Endothelial cell of umbilical vein (primary cell): Measurements from ENCODE around the gene PCDHGA1. TPM values are rescaled to one million over a fixed set of nuclear protein-coding genes. Genes with fewer than 3 reads are reported as not detected.

Experiments
- BruUV-seq: library from RNA; stranded (reverse); fragments of 400-500 nt; replicated peaks from 2 replicates; lab custom pipeline; 2021; lab: Mats Ljungman, UMichigan
- CTCF ChIA-PET: fragments of 300-600, 350-600 bp; sonication (Branson Sonifier 250); formaldehyde crosslinking; loops from one replicate; lab custom pipeline; 2021; ENCODE audit warnings: antibody characterized with exemption, inconsistent platforms; lab: Charles Lee
- POLR2A ChIA-PET: fragments of 300-600, 350-600 bp; sonication (Branson Sonifier 250); formaldehyde crosslinking; loops from one replicate; lab custom pipeline; 2021; ENCODE audit warnings: antibody characterized with exemption, inconsistent platforms; lab: Charles Lee
- DNase-seq: peaks from one replicate; pipeline ENCODE4 v3.0.0-alpha.2; 2011; ENCODE audit warnings: low read depth, low spot score
- FAIRE-seq: peaks from 2 replicates; lab custom pipeline; 2011; peaks lifted over from hg19 to GRCh38; lab: Jason Lieb, UNC
- H2AFZ ChIP-seq: 2 replicates; pipeline ENCODE4 v1.6.0; 2012; ENCODE audit warnings: low read depth, low read length, control low read depth, inconsistent platforms
- H3K27ac ChIP-seq: 2 replicates; pipeline ENCODE4 v1.5.1; 2011; ENCODE audit warnings: low read depth, mild to moderate bottlenecking, control low read depth, low read length, moderate library complexity; ENCODE audit not compliant: insufficient read depth
- H3K27me3 ChIP-seq, 2 experiments: 2 replicates each; pipeline versions ENCODE4 v1.6.0 to v1.6.1; 2011; ENCODE audit warnings: low read length in 2 of 2, mixed read lengths in 1 of 2; ENCODE audit not compliant: control insufficient read depth in 2 of 2, insufficient read depth in 2 of 2
- H3K36me3 ChIP-seq, 2 experiments: 2 replicates in 1 of 2; 3 replicates in 1 of 2; pipeline ENCODE4 v1.5.1; 2011; ENCODE audit warnings: low read length in 2 of 2, mild to moderate bottlenecking in 1 of 2, moderate library complexity in 1 of 2; ENCODE audit not compliant: control insufficient read depth in 2 of 2, insufficient read depth in 2 of 2; ENCODE audit errors: extremely low read depth in 1 of 2
- H3K4me1 ChIP-seq: 3 replicates; pipeline ENCODE4 v1.5.1; 2011; ENCODE audit warnings: mild to moderate bottlenecking, low read length; ENCODE audit not compliant: control insufficient read depth, insufficient read depth; ENCODE audit errors: extremely low read depth
- H3K4me2 ChIP-seq: 2 replicates; pipeline ENCODE4 v1.6.1; 2011; ENCODE audit warnings: low read length, control low read depth, mixed read lengths; ENCODE audit not compliant: insufficient read depth
- H3K4me3 ChIP-seq, 3 experiments: fragments of 200-600 bp in 1 of 3; sonication (generic), shearing (Covaris generic) in 1 of 3; replicated peaks in 1 of 3; 2 replicates each; pipeline ENCODE4 v1.5.1; 2011 to 2016; ENCODE audit warnings: control low read depth in 3 of 3, low read length in 3 of 3, mild to moderate bottlenecking in 2 of 3, inconsistent platforms in 1 of 3, low read depth in 1 of 3, moderate library complexity in 1 of 3; ENCODE audit not compliant: insufficient read depth in 1 of 3
- H3K79me2 ChIP-seq: 2 replicates; pipeline ENCODE4 v1.6.0; 2012; ENCODE audit warnings: low read length, inconsistent platforms; ENCODE audit not compliant: control insufficient read depth, insufficient read depth
- H3K9ac ChIP-seq: replicated peaks from 2 replicates; pipeline ENCODE3; 2011; ENCODE audit warnings: low read length, control low read depth; ENCODE audit not compliant: insufficient read depth; ENCODE audit errors: extremely low read depth
- H3K9me1 ChIP-seq: replicated peaks from 3 replicates; pipeline ENCODE4 v1.6.0; 2011; ENCODE audit warnings: mild to moderate bottlenecking, low read length; ENCODE audit not compliant: control insufficient read depth, insufficient read depth; ENCODE audit errors: extremely low read depth
- H3K9me3 ChIP-seq: replicated peaks from 2 replicates; pipeline ENCODE4 v1.5.1; 2012; ENCODE audit warnings: low read length, inconsistent platforms; ENCODE audit not compliant: control insufficient read depth, insufficient read depth
- H4K20me1 ChIP-seq: replicated peaks from 2 replicates; pipeline ENCODE3; 2011; ENCODE audit warnings: mild to moderate bottlenecking, low read length; ENCODE audit not compliant: control insufficient read depth, insufficient read depth; ENCODE audit errors: extremely low read depth
- CTCF ChIP-seq, 2 donors: IDR thresholded peaks; 1 replicate in 1 of 2; 2 replicates in 1 of 2; pipeline ENCODE4 v1.5.1; 2011; ENCODE audit warnings: low read length in 2 of 2, mild to moderate bottlenecking in 2 of 2, moderate library complexity in 2 of 2, control low read depth in 1 of 2, inconsistent platforms in 1 of 2, low read depth in 1 of 2; ENCODE audit not compliant: insufficient read depth in 1 of 2; ENCODE audit errors: extremely low read depth in 1 of 2
- EZH2 ChIP-seq: IDR thresholded peaks from 2 replicates; pipeline ENCODE4 v1.6.1; 2012; ENCODE audit warnings: borderline replicate concordance, low read depth, mild to moderate bottlenecking, moderate library complexity, low read length, inconsistent platforms; ENCODE audit not compliant: severe bottlenecking
- FOS ChIP-seq: IDR thresholded peaks from 2 replicates; pipeline ENCODE4 v1.6.1; 2011; ENCODE audit warnings: mild to moderate bottlenecking, low read length, moderate library complexity, borderline replicate concordance; ENCODE audit not compliant: insufficient read depth
- GATA2 ChIP-seq: IDR thresholded peaks from 2 replicates; pipeline ENCODE4 v1.7.0; 2011; ENCODE audit warnings: low read depth, mild to moderate bottlenecking, moderate library complexity, mixed read lengths, low read length; ENCODE audit not compliant: insufficient read length, insufficient read depth
- JUN ChIP-seq: IDR thresholded peaks from 2 replicates; pipeline ENCODE4 v1.6.1; 2011; ENCODE audit warnings: borderline replicate concordance, low read depth; ENCODE audit not compliant: insufficient read length, insufficient read depth
- MAX ChIP-seq: IDR thresholded peaks from 2 replicates; pipeline ENCODE4 v1.6.1; 2011; ENCODE audit not compliant: insufficient read depth, insufficient read length
- POLR2A ChIP-seq: IDR thresholded peaks from 2 replicates; pipeline ENCODE4 v1.6.1; 2012; ENCODE audit warnings: low read depth, mild to moderate bottlenecking, control low read depth, low read length
- POLR2AphosphoS5 ChIP-seq: IDR thresholded peaks from 2 replicates; pipeline ENCODE4 v1.6.1; 2012; ENCODE audit warnings: low read depth, mild to moderate bottlenecking, control low read depth, low read length, moderate library complexity; ENCODE audit not compliant: insufficient read depth
- dilution Hi-C: fragments of 300-500 bp; cut with MboI; formaldehyde crosslinking; loops from one replicate; pipeline ENCODE4 v1.15.0; 2019; ENCODE audit warnings: low sequenced_read_pairs; ENCODE audit not compliant: extremely low pct_ligation_motif_present
- intact Hi-C: fragments of 100-400 bp; cut with micrococcal nuclease; formaldehyde crosslinking; loops from one replicate; pipeline ENCODE4 v1.10.0; 2022
- polyA plus RNA-seq, 4 experiments: library from polyadenylated mRNA; depleted of rRNA in 3 of 4; stranded (reverse) in 3 of 4; unstranded in 1 of 4; fragments of >200 nt; gene quantifications; 2 replicates each; pipeline versions ENCODE4 v1.2.1 to v1.2.3, GENCODE V29; 2011 to 2012; ENCODE audit warnings: missing spikeins in 1 of 4
- total RNA-seq: library from RNA; stranded (reverse); gene quantifications from 2 replicates; pipeline ENCODE4 v1.2.3, GENCODE V29; 2021

The PCDHGA1 gene
- total and polyA plus RNA-seq, 2 donors (not counting 3 experiments of a cell fraction or from before 2014, with no cell fraction given) = 0.22 to 0.44 TPM

- TF ChIP-seq JUN (no peak), MAX (no peak), POLR2AphosphoS5 (no peak), FOS (no peak), POLR2A (no peak), GATA2 (no peak)
- Histone ChIP-seq H4K20me1 (no peaks in the 10 kb centered on the region), H3K4me1 (peaks cover 20% of the 10 kb centered on the region), H3K79me2 (no peaks in the 10 kb centered on the region), H3K4me2 (no peak overlapping the region), H3K36me3 (peaks cover 2 to 12% of the 10 kb centered on the region in 2 experiments), H2AFZ (no peak overlapping the region), H3K27ac (no peak overlapping the region), H3K9me1 (no peaks in the 10 kb centered on the region), H3K4me3 (no peak overlapping the region), H3K9me3 (no peaks in the 10 kb centered on the region), H3K9ac (no peak overlapping the region), H3K27me3 (no peaks in the 10 kb centered on the region)
- no peak for FAIRE-seq
- dilution Hi-C loops = no loop called here
- intact Hi-C loops = no loop called here
- DNase-seq = no peak
- POLR2A ChIA-PET = no interaction called here
- TSS peak; percentile 63 for BruUV-seq
- CTCF ChIA-PET = interaction anchor here (0.8 to 9.8 kb wide), 10 partner anchors 9 to 102 kb away, joined by 3 to 158 read pairs (median 16); partner anchors contain the start of genes PCDHGA10, PCDHGA11, PCDHGA12 and PCDHGC3
Observed at GRCh38 chr5:141515141-141515540, 184.8 kb downstream of the PCDHGA1 start.

GRCh38 chr5:141515946-141516671 lies 185.8 kb downstream of the PCDHGA1 start:
- POLR2A ChIA-PET = no interaction called here
- DNase-seq = no peak
- no peaks in the 10 kb centered on the region for H3K79me2 ChIP-seq
- no peak overlapping the region for H2AFZ ChIP-seq
- CTCF ChIA-PET = interaction anchor here (0.6 to 9.8 kb wide), 9 partner anchors 8 to 1335 kb away, joined by 3 to 158 read pairs (median 12); partner anchors contain the start of genes PCDHGA10, PCDHGA11, PCDHGA12 and PCDHGC3
- no peak overlapping the region for H3K4me2 ChIP-seq
- H3K9me3 ChIP-seq = no peaks in the 10 kb centered on the region
- H3K36me3 ChIP-seq = peaks cover 2 to 11% of the 10 kb centered on the region in 2 experiments
- TF ChIP-seq CTCF (IDR thresholded peaks at IDR 0.05; ENCODE audit: extremely low read depth in 1 of 2, insufficient read depth in 1 of 2, low read depth in 1 of 2, low read length in 2 of 2) (no peak), FOS (no peak), POLR2A (no peak), MAX (no peak), GATA2 (no peak), EZH2 (no peak), JUN (no peak), POLR2AphosphoS5 (no peak)
- FAIRE-seq = no peak
- peaks cover 26% of the 10 kb centered on the region for H3K4me1 ChIP-seq
- intact Hi-C loops (no loop called here), dilution Hi-C loops (no loop called here)
- H3K4me3 ChIP-seq = no peak overlapping the region
- no peaks in the 10 kb centered on the region for H3K9me1 ChIP-seq
- H3K9ac ChIP-seq = no peak overlapping the region
- no TSS peak for BruUV-seq
- H3K27me3 ChIP-seq = no peaks in the 10 kb centered on the region
- H4K20me1 ChIP-seq = no peaks in the 10 kb centered on the region
- no peak overlapping the region for H3K27ac ChIP-seq
